HepG2 (cell line): ENCODE measurements around the gene ALCAM. TPM values are rescaled to one million over a fixed set of nuclear protein-coding genes. Genes with fewer than 3 reads are reported as not detected.

Experiments
- EZH2 ChIP-seq: conservative IDR thresholded peaks from 2 replicates; pipeline ENCODE4 v1.6.1; 2012; ENCODE audit warnings: mild to moderate bottlenecking, low read depth, low read length, moderate library complexity
- FOSL1 ChIP-seq: sonication (generic); formaldehyde crosslinking; IDR thresholded peaks from 2 replicates; pipeline ENCODE4 v1.9.0; 2021; ENCODE audit warnings: missing genetic modification reagents, borderline replicate concordance
- PHF8 ChIP-seq: sonication (generic); formaldehyde crosslinking; IDR thresholded peaks from 2 replicates; pipeline ENCODE4 v1.5.0; 2020; ENCODE audit warnings: missing genetic modification reagents
- SP5 ChIP-seq: IDR thresholded peaks from 2 replicates; pipeline ENCODE4 v1.6.1; 2016; ENCODE audit warnings: low read depth, borderline replicate concordance
- ZFP36L2 ChIP-seq: sonication (generic); formaldehyde crosslinking; IDR thresholded peaks from 2 replicates; pipeline ENCODE4 v1.4.0; 2020; ENCODE audit warnings: missing genetic modification reagents
- ZNF101 ChIP-seq: sonication (generic); formaldehyde crosslinking; IDR thresholded peaks from 2 replicates; pipeline ENCODE4 v1.4.0; 2020; ENCODE audit warnings: mild to moderate bottlenecking, low read depth, missing genetic modification reagents, borderline replicate concordance
- ZNF20 ChIP-seq: sonication (generic); formaldehyde crosslinking; IDR thresholded peaks from 2 replicates; pipeline ENCODE4 v1.4.0; 2020; ENCODE audit warnings: mild to moderate bottlenecking, moderate library complexity, missing genetic modification reagents
- polyA plus RNA-seq, 8 experiments: library from polyadenylated mRNA; depleted of rRNA in 3 of 8; stranded (reverse) in 7 of 8; unstranded in 1 of 8; fragments of >200 nt; fragmentation: Illumina TruSeq in 4 of 8; extraction: Trizol in 4 of 8; gene quantifications; 2 replicates each; pipeline versions ENCODE4 v1.2.1 to v1.2.3, GENCODE V29; 2011 to 2016; ENCODE audit warnings: low read depth in 4 of 8, missing spikeins in 1 of 8, mixed read lengths in 1 of 8; ENCODE audit not compliant: insufficient read depth in 1 of 8
- total RNA-seq, 5 experiments: library from RNA; depleted of rRNA; stranded (reverse); fragments of >200 nt; fragmentation: Illumina TruSeq; extraction: Trizol; gene quantifications; 2 replicates each; pipeline ENCODE4 v1.2.3, GENCODE V29; 2016; ENCODE audit warnings: low read depth in 1 of 5
- TF ChIP-seq, protein P1 (sequence below): IDR thresholded peaks from 2 replicates; pipeline ENCODE4 v1.6.1; 2016; ENCODE audit warnings: low read depth, control low read depth
- TF ChIP-seq, protein P2 (sequence below): IDR thresholded peaks from 2 replicates; pipeline ENCODE4 v1.6.1; 2016; ENCODE audit warnings: mild to moderate bottlenecking
- TF ChIP-seq, protein P3 (sequence below): sonication (generic); formaldehyde crosslinking; IDR thresholded peaks from 2 replicates; pipeline ENCODE4 v1.9.0; 2022; ENCODE audit warnings: low read depth, missing genetic modification reagents
- TF ChIP-seq, protein P4 (sequence below): sonication (generic); formaldehyde crosslinking; conservative IDR thresholded peaks from 2 replicates; pipeline ENCODE4 v1.8.0; 2022; ENCODE audit warnings: missing genetic modification reagents

The ALCAM gene
- total and polyA plus RNA-seq, 2 of the 13 experiments (the other 11 are each of a cell fraction or from before 2014, with no cell fraction given), result 26.0 to 33.1 TPM

DNA sequence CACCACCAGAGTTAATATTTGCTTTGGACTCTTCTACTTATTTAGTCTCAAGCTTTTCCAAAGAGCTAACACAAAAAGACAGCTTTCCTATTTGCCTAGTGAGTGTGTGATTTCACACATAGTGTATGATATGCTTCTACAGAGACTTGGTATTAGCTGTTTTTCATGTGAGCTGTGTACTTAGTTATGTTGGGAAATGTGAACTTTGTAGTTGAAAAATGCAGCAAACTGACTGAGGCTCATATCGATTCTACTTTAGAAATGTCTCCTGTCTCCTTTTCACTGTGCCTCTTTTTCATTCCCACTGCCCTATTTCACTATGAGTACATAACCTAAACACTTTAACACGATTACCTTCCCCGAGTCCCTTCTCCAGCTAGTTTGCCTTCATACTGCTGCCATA, 136.5 kb downstream of the ALCAM start (continued):
- TF ChIP-seq FOSL1 (CRISPR knock-in tag) (no peak; the same call in 1 of the 2 replicates), ZNF101 (CRISPR knock-in tag) (no peak), ZFP36L2 (CRISPR knock-in tag) (no peak), EZH2 (no peak), PHF8 (no peak), SP5 (CRISPR knock-in tag) (peak; percentile 36; the same call in 1 of the 2 replicates), ZNF20 (no peak; the same call in 1 of the 2 replicates)
- TF ChIP-seq, protein P1, sequence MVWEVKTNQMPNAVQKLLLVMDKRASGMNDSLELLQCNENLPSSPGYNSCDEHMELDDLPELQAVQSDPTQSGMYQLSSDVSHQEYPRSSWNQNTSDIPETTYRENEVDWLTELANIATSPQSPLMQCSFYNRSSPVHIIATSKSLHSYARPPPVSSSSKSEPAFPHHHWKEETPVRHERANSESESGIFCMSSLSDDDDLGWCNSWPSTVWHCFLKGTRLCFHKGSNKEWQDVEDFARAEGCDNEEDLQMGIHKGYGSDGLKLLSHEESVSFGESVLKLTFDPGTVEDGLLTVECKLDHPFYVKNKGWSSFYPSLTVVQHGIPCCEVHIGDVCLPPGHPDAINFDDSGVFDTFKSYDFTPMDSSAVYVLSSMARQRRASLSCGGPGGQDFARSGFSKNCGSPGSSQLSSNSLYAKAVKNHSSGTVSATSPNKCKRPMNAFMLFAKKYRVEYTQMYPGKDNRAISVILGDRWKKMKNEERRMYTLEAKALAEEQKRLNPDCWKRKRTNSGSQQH (CRISPR knock-in tag), result no peak
- TF ChIP-seq, protein P2, sequence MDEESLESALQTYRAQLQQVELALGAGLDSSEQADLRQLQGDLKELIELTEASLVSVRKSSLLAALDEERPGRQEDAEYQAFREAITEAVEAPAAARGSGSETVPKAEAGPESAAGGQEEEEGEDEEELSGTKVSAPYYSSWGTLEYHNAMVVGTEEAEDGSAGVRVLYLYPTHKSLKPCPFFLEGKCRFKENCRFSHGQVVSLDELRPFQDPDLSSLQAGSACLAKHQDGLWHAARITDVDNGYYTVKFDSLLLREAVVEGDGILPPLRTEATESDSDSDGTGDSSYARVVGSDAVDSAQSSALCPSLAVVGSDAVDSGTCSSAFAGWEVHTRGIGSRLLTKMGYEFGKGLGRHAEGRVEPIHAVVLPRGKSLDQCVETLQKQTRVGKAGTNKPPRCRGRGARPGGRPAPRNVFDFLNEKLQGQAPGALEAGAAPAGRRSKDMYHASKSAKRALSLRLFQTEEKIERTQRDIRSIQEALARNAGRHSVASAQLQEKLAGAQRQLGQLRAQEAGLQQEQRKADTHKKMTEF (CRISPR knock-in tag), result peak; percentile 93
- TF ChIP-seq, protein P3, sequence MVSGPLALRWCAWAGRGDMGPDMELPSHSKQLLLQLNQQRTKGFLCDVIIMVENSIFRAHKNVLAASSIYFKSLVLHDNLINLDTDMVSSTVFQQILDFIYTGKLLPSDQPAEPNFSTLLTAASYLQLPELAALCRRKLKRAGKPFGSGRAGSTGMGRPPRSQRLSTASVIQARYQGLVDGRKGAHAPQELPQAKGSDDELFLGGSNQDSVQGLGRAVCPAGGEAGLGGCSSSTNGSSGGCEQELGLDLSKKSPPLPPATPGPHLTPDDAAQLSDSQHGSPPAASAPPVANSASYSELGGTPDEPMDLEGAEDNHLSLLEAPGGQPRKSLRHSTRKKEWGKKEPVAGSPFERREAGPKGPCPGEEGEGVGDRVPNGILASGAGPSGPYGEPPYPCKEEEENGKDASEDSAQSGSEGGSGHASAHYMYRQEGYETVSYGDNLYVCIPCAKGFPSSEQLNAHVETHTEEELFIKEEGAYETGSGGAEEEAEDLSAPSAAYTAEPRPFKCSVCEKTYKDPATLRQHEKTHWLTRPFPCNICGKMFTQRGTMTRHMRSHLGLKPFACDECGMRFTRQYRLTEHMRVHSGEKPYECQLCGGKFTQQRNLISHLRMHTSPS (CRISPR knock-in tag), result no peak
- TF ChIP-seq, protein P4, sequence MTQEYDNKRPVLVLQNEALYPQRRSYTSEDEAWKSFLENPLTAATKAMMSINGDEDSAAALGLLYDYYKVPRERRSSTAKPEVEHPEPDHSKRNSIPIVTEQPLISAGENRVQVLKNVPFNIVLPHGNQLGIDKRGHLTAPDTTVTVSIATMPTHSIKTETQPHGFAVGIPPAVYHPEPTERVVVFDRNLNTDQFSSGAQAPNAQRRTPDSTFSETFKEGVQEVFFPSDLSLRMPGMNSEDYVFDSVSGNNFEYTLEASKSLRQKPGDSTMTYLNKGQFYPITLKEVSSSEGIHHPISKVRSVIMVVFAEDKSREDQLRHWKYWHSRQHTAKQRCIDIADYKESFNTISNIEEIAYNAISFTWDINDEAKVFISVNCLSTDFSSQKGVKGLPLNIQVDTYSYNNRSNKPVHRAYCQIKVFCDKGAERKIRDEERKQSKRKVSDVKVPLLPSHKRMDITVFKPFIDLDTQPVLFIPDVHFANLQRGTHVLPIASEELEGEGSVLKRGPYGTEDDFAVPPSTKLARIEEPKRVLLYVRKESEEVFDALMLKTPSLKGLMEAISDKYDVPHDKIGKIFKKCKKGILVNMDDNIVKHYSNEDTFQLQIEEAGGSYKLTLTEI (CRISPR knock-in tag), result no peak
- TF ChIP-seq, all 625 proteins: peak for 188
